Heart left ventricle (tissue), 16 donors: Measurements from ENCODE around the gene ITPK1. TPM values are rescaled to one million over a fixed set of nuclear protein-coding genes. Genes with fewer than 3 reads are reported as not detected.
A peak's percentile ranks its signal among the peaks of the same experiment; 100 is the strongest.

Experiments
- ATAC-seq, 4 donors: fragments of 200-7000 bp; cut with Tn5 transposase; one replicate each; pipeline ENCODE4 v1.9.1; 2020 to 2022; ENCODE audit warnings: moderate library complexity in 4 of 4, mild to moderate bottlenecking in 3 of 4, moderate number of reproducible peaks in 1 of 4
- DNase-seq, 5 donors: peaks; one replicate each; pipeline ENCODE4 v3.0.0-alpha.2; 2020
- H3K27ac ChIP-seq, 12 donors: fragments of 200-600 bp; sonication (generic) in 4 of 12; one replicate each; pipeline versions ENCODE4 v1.5.0 to v1.8.0; 2016 to 2022; ENCODE audit warnings: mild to moderate bottlenecking in 2 of 12
- H3K27me3 ChIP-seq, 9 donors: fragments of 200-600 bp; sonication (generic) in 2 of 9; one replicate each; pipeline versions ENCODE4 v1.5.1 to v1.8.0; 2016 to 2022; ENCODE audit warnings: mild to moderate bottlenecking in 3 of 9
- H3K36me3 ChIP-seq, 9 donors: fragments of 200-600 bp; sonication (generic) in 2 of 9; one replicate each; pipeline versions ENCODE4 v1.5.0 to v1.8.0; 2018 to 2022; ENCODE audit warnings: mild to moderate bottlenecking in 2 of 9
- H3K4me1 ChIP-seq, 12 donors: fragments of 200-600 bp; sonication (generic) in 4 of 12; one replicate each; pipeline versions ENCODE4 v1.5.0 to v1.8.0; 2016 to 2022; ENCODE audit warnings: mild to moderate bottlenecking in 3 of 12
- H3K4me3 ChIP-seq, 12 donors: fragments of 200-600 bp; sonication (generic) in 4 of 12; one replicate each; pipeline versions ENCODE4 v1.5.0 to v1.8.0; 2017 to 2022; ENCODE audit warnings: mild to moderate bottlenecking in 9 of 12, moderate library complexity in 4 of 12
- H3K9me3 ChIP-seq, 12 donors: fragments of 200-600 bp; sonication (generic) in 4 of 12; one replicate each; pipeline versions ENCODE4 v1.5.0 to v1.8.0; 2016 to 2022; ENCODE audit warnings: mild to moderate bottlenecking in 1 of 12
- POLR2A ChIP-seq, 2 donors: fragments of 450-650 bp; IDR thresholded peaks; one replicate each; pipeline ENCODE4 v1.6.1; 2017; ENCODE audit warnings: antibody characterized with exemption in 2 of 2, mild to moderate bottlenecking in 2 of 2, moderate library complexity in 2 of 2
- WGBS, 4 donors: extraction: QIAGEN DNeasy Blood & Tissue Kit in 2 of 4; methylation state at CpG; one replicate each; pipeline versions ENCODE4 v1.1.5 to v1.1.7; 2013 to 2018; 5-methylcytosine and 5-hydroxymethylcytosine counted together
- intact Hi-C, 10 donors: fragments of 100-400 bp; cut with DNase I; formaldehyde crosslinking; loops; one replicate each; pipeline versions ENCODE4 v1.11.1 to v1.14.2; 2022
- polyA plus RNA-seq, 2 donors: library from polyadenylated mRNA; stranded (reverse); fragments of 200-250 nt; gene quantifications; one replicate each; pipeline ENCODE4 v1.2.3, GENCODE V29; 2013
- total RNA-seq, 9 donors: library from RNA; depleted of rRNA in 2 of 9; stranded (reverse); fragments of >200 nt in 2 of 9; fragmentation: NEBNext Ultra II Directional in 3 of 9; extraction: Animal tissue kit (Norgen Biotek cat#: 25700) in 3 of 9; gene quantifications; one replicate each; pipeline versions ENCODE4 v1.1.0 to v1.2.4, GENCODE V29; 2016 to 2023
- TF ChIP-seq, protein P1 (sequence below), 12 donors: fragments of 200-600 bp; sonication (generic) in 4 of 12; IDR thresholded peaks; one replicate each; pipeline versions ENCODE4 v1.5.0 to v1.8.0; 2018 to 2022; ENCODE audit warnings: antibody characterized with exemption in 12 of 12, mild to moderate bottlenecking in 5 of 12
- donor health status: ischemic (EF 13 %, LVEDD 7.1; RV severe dilation, severe dysfunction).
- donor health status: healthy with polysubstance abuse.
- donor health status: DM: no; HTN: yes; CAD: no.
- donor health status: DM: no; HTN: no; CAD: no.
- donor health status: ischemic (EF 25% LVEDD 6.9; RV normal size, moderate dysfunction).
- donor health status: ischemic (EF 25% LVEDD 5.7; RV mildly dilated, moderate dysfunction).
- donor health status: healthy.
- donor health status: DM: yes; HTN: yes; CAD: no.
- donor health status: ischemic (EF 35%, LVEDD 5.7; RV mildly dilated, moderate dysfunction).
- donor health status: nonischemic (EF 11% LVEDD 7.7; RV severe dilation, severe dysfunction).
- donor health status: DM: yes; HTN: yes; CAD: no.
- donor health status: PGD.
- donor health status: ischemic (EF 29% LVEDD 5.4; RV normal size, mild dysfunction).
- donor health status: nonischemic (EF 23%, LVEDD 6.1; RV moderate dilation, normal function).

Gene ITPK1
- total and polyA plus RNA-seq, 11 donors: 44.5 to 158 (median 91.0) TPM

GRCh38 chr14:92934196-92935085 lies 181.3 kb downstream of the ITPK1 start:
- ATAC-seq: no peak
- no peak for TF ChIP-seq POLR2A (IDR thresholded peaks at IDR 0.05)
- TF ChIP-seq, protein P1, sequence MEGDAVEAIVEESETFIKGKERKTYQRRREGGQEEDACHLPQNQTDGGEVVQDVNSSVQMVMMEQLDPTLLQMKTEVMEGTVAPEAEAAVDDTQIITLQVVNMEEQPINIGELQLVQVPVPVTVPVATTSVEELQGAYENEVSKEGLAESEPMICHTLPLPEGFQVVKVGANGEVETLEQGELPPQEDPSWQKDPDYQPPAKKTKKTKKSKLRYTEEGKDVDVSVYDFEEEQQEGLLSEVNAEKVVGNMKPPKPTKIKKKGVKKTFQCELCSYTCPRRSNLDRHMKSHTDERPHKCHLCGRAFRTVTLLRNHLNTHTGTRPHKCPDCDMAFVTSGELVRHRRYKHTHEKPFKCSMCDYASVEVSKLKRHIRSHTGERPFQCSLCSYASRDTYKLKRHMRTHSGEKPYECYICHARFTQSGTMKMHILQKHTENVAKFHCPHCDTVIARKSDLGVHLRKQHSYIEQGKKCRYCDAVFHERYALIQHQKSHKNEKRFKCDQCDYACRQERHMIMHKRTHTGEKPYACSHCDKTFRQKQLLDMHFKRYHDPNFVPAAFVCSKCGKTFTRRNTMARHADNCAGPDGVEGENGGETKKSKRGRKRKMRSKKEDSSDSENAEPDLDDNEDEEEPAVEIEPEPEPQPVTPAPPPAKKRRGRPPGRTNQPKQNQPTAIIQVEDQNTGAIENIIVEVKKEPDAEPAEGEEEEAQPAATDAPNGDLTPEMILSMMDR (IDR thresholded peaks at IDR 0.05): no peak
- Histone ChIP-seq H3K27me3 (no peaks in the 10 kb centered on the region), H3K27ac (no peak overlapping the region), H3K4me3 (no peak overlapping the region), H3K36me3 (peaks cover 0 to 20% (median 4%) of the 10 kb centered on the region in 9 donors), H3K9me3 (no peaks in the 10 kb centered on the region), H3K4me1 (peaks cover 0 to 6% (median 0%) of the 10 kb centered on the region in 12 donors)
- peak in 1 of 5 donors; percentile 37 for DNase-seq
- WGBS, 4 donors: 83 to 87% (median 85%) methylated on average over 12 to 19 of the region's 19 CpGs
- intact Hi-C loops: no loop called here

DNA sequence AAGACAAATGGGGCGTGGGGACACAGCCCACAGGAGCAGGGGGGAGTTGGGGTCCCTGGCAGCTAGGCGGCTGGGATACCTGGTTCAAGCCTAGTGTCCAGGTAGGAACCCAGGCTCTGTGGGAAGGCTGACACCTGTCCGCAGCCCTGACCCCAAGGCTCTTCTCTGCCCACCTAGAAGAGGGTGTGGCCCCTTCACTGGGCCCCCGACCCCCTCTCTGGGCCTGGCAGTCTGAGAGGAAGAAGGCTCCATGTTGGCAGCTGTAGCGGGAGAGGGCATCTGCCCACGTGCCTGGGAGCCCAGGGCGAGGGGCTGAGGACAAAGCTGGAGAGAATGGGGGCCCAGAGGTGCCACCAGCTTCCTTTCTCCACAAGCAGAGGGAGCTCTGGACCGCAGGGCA lies 182.2 kb downstream of the ITPK1 start:
- TF ChIP-seq, protein P1 (IDR thresholded peaks at IDR 0.05): no peak
- no peak for TF ChIP-seq POLR2A (IDR thresholded peaks at IDR 0.05)
- Histone ChIP-seq H3K4me3 (no peak overlapping the region), H3K27me3 (no peaks in the 10 kb centered on the region), H3K27ac (no peak overlapping the region), H3K4me1 (peaks cover 0 to 3% (median 0%) of the 10 kb centered on the region in 12 donors), H3K9me3 (no peaks in the 10 kb centered on the region), H3K36me3 (peaks cover 0 to 15% (median 4%) of the 10 kb centered on the region in 9 donors)
- ATAC-seq: no peak
- intact Hi-C loops: no loop called here
- WGBS, 4 donors: 80 to 87% (median 83%) methylated on average over 8 of the region's 8 CpGs
- peak in 1 of 5 donors; percentile 40 for DNase-seq

DNA sequence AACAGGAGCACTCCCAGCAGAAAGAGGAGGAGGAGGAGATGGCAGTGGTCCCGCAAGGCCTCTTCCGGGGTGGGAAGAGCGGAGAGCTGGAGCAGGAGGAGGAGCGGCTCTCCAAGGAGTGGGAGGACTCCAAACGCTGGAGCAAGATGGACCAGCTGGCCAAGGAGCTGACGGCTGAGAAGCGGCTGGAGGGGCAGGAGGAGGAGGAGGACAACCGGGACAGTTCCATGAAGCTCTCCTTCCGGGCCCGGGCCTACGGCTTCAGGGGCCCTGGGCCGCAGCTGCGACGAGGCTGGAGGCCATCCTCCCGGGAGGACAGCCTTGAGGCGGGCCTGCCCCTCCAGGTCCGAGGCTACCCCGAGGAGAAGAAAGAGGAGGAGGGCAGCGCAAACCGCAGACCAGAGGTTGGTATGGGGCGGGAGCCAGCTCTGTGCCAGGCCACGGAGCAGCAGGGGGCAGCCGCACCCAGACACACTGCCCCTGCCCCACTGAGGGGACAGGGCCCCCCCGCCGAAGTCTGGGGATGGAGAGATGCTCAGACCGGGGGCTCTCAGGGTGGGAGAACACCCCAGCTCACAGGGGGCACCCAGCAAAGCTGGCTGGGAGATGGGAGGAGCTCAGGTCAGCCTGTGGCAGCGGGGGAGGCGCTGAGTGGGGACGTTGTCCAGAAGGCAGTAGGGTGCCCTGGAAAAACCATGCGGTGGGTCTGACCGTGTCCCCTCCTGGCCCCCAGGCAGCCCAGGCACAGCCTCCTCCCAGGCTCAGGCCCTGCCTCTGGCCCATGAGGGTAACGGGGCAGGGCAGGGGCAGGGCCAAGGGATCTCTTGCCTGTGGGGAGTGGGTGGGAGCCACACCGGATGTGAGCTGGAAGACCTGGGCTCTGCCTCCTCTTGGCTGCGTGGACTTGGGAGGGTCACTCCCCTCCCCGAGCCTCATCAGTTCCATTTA lies 183.0 kb downstream of the ITPK1 start:
- 76 to 81% (median 79%) methylated on average over 25 to 35 of the region's 35 CpGs for WGBS, 4 donors
- DNase-seq (peak in 1 of 5 donors; percentile 37), ATAC-seq (peak in 1 of 4 donors; percentile 9)
- H3K4me3 ChIP-seq: no peak overlapping the region
- peaks cover 0 to 13% (median 4%) of the 10 kb centered on the region in 9 donors for H3K36me3 ChIP-seq
- H3K27ac ChIP-seq: no peak overlapping the region
- H3K27me3 ChIP-seq: no peaks in the 10 kb centered on the region
- no peaks in the 10 kb centered on the region for H3K4me1 ChIP-seq
- no peaks in the 10 kb centered on the region for H3K9me3 ChIP-seq
- intact Hi-C loops: no loop called here
- TF ChIP-seq, protein P1 (IDR thresholded peaks at IDR 0.05): no peak
- TF ChIP-seq POLR2A (IDR thresholded peaks at IDR 0.05): no peak
